ENCODE data around the gene JPH4. TPM values are rescaled to one million over a fixed set of nuclear protein-coding genes. Genes with fewer than 3 reads are reported as not detected.

Gene JPH4
- total RNA-seq, 1 experiment from 2014 or later: 50.1 TPM

GRCh38 chr14:23530375-23531055, 48.1 kb downstream of the JPH4 start:
- no peak for TF ChIP-seq FOXP1 (CRISPR knock-in tag; IDR thresholded peaks at IDR 0.05; ENCODE audit: borderline replicate concordance)
- TF ChIP-seq CTCF (IDR thresholded peaks at IDR 0.05): no peak
- TF ChIP-seq HMGA2 (CRISPR knock-in tag; IDR thresholded peaks at IDR 0.05): no peak
- no peak for TF ChIP-seq ZBTB21 (CRISPR knock-in tag; IDR thresholded peaks at IDR 0.05; ENCODE audit: borderline replicate concordance)
- no peak for TF ChIP-seq AR (CRISPR knock-in tag; IDR thresholded peaks at IDR 0.05)
- no peak for TF ChIP-seq MLX (CRISPR knock-in tag; IDR thresholded peaks at IDR 0.05)
- H3K4me3 Mint-ChIP-seq: no peak overlapping the region
- peaks cover 69% of the 10 kb centered on the region for H3K36me3 Mint-ChIP-seq
- H3K9me3 Mint-ChIP-seq: no peaks in the 10 kb centered on the region
- ATAC-seq (no peak), DNase-seq (ENCODE audit: low spot score) (no peak)
- ChIA-PET POLR2A (interaction anchor here (1.1 to 4.7 kb wide), 2 partner anchors 8 to 14 kb away, joined by 3 to 36 read pairs; no protein-coding TSS in a partner anchor), CTCF (interaction anchor here (1.2 to 6.7 kb wide), 7 partner anchors 8 to 52 kb away, joined by 3 to 117 read pairs (median 7); no protein-coding TSS in a partner anchor)
- peak overlapping the region; percentile 71 for H3K27ac Mint-ChIP-seq
- H3K4me1 Mint-ChIP-seq: peaks cover 46% of the 10 kb centered on the region
- no peaks in the 10 kb centered on the region; the same call in 1 of the 2 replicates for H3K27me3 Mint-ChIP-seq (ENCODE audit: low read depth)

- POLR2A ChIA-PET: interaction anchor here (0.9 to 4.7 kb wide), 4 partner anchors 9 to 529 kb away, joined by 3 to 36 read pairs (median 4); partner anchors contain the start of gene THTPA
- peaks cover 66% of the 10 kb centered on the region for H3K36me3 Mint-ChIP-seq
- H3K9me3 Mint-ChIP-seq: no peaks in the 10 kb centered on the region
Measured at GRCh38 chr14:23529016-23529415, 49.6 kb downstream of the JPH4 start.

GRCh38 chr14:23528555-23528954, 50.0 kb downstream of the JPH4 start:
- H3K4me3 Mint-ChIP-seq: no peak overlapping the region
- H3K9me3 Mint-ChIP-seq: no peaks in the 10 kb centered on the region
- ChIA-PET POLR2A (interaction anchor here (0.7 to 4.7 kb wide), 5 partner anchors 10 to 530 kb away, joined by 3 to 36 read pairs (median 4); no protein-coding TSS in a partner anchor), CTCF (interaction anchor here (0.6 to 6.7 kb wide), 25 partner anchors 8 to 572 kb away, joined by 3 to 117 read pairs (median 5); partner anchors contain the start of genes HAUS4, NGDN and ZFHX2)
- H3K27me3 Mint-ChIP-seq (ENCODE audit: low read depth): no peaks in the 10 kb centered on the region; the same call in 1 of the 2 replicates
- ATAC-seq: peak; percentile 77
- peaks cover 50% of the 10 kb centered on the region for H3K4me1 Mint-ChIP-seq
- peak overlapping the region; percentile 75 for H3K27ac Mint-ChIP-seq
- peaks cover 63% of the 10 kb centered on the region for H3K36me3 Mint-ChIP-seq
- peak; percentile 52 for DNase-seq (ENCODE audit: low spot score)
- TF ChIP-seq RELA (CRISPR knock-in tag; IDR thresholded peaks at IDR 0.05; ENCODE audit: borderline replicate concordance) (no peak), FOXP4 (CRISPR knock-in tag; IDR thresholded peaks at IDR 0.05) (no peak), CBFB (CRISPR knock-in tag; IDR thresholded peaks at IDR 0.05; ENCODE audit: low read depth) (no peak), USF2 (CRISPR knock-in tag; IDR thresholded peaks at IDR 0.05) (no peak)

More at GRCh38 chr14:23529016-23529415, 49.6 kb downstream of the JPH4 start:
- ATAC-seq: no peak
- CTCF ChIA-PET: interaction anchor here (1.1 to 6.7 kb wide), 15 partner anchors 9 to 60 kb away, joined by 3 to 117 read pairs (median 8); no protein-coding TSS in a partner anchor
- H3K4me3 Mint-ChIP-seq: no peak overlapping the region
- peak overlapping the region; percentile 75 for H3K27ac Mint-ChIP-seq
- TF ChIP-seq ZSCAN18 (CRISPR knock-in tag; IDR thresholded peaks at IDR 0.05): no peak
- H3K4me1 Mint-ChIP-seq: peaks cover 49% of the 10 kb centered on the region
- no peaks in the 10 kb centered on the region; the same call in 1 of the 2 replicates for H3K27me3 Mint-ChIP-seq (ENCODE audit: low read depth)
- DNase-seq (ENCODE audit: low spot score): no peak

Measured in WTC11 (cell line).